IMR-90 (cell line): Measurements from ENCODE around the gene PLXNA4. TPM values are rescaled to one million over a fixed set of nuclear protein-coding genes. Genes with fewer than 3 reads are reported as not detected.

ENCODE experiments used
- ATAC-seq: fragments of 200-7000 bp; cut with Tn5 transposase; 2 replicates; pipeline ENCODE4 v1.9.1; 2020; ENCODE audit warnings: low read depth, mild to moderate bottlenecking, moderate library complexity
- BruUV-seq: library from RNA; stranded (reverse); fragments of 400-500 nt; replicated peaks from 2 replicates; lab custom pipeline; 2021; lab: Mats Ljungman, UMichigan
- CTCF ChIA-PET: fragments of 300-600 bp; formaldehyde crosslinking; extraction: SDS; loops from one replicate; lab custom pipeline; 2021; ENCODE audit warnings: antibody characterized with exemption; lab: Yijun Ruan, JAX
- POLR2A ChIA-PET: fragments of 300-600 bp; sonication (Branson Sonifier 250); formaldehyde crosslinking; loops from one replicate; lab custom pipeline; 2022; ENCODE audit warnings: antibody characterized with exemption; ENCODE audit not compliant: unreplicated experiment; lab: Charles Lee
- DNase-seq: peaks from one replicate; pipeline ENCODE4 v3.0.0; 2013
- H2AFZ ChIP-seq: replicated peaks from 2 replicates; pipeline ENCODE3; 2013; ENCODE audit warnings: low read length, mild to moderate bottlenecking; ENCODE audit not compliant: poor library complexity
- H2AK5ac ChIP-seq: 2 replicates; pipeline ENCODE4 v1.6.1; 2013; ENCODE audit warnings: low read depth, low read length, inconsistent platforms
- H2AK9ac ChIP-seq: replicated peaks from 2 replicates; pipeline ENCODE3; 2013; ENCODE audit warnings: mild to moderate bottlenecking, low read depth, low read length, moderate library complexity; ENCODE audit not compliant: poor library complexity
- H2BK120ac ChIP-seq: 2 replicates; pipeline ENCODE4 v1.6.1; 2013; ENCODE audit warnings: low read depth, low read length, inconsistent platforms
- H2BK15ac ChIP-seq: 3 replicates; pipeline ENCODE4 v1.6.1; 2013; ENCODE audit warnings: low read depth, low read length, inconsistent platforms
- H2BK20ac ChIP-seq: 2 replicates; pipeline ENCODE4 v1.6.1; 2013; ENCODE audit warnings: low read depth, mild to moderate bottlenecking, inconsistent platforms, low read length, moderate library complexity
- H2BK5ac ChIP-seq: 2 replicates; pipeline ENCODE4 v1.6.1; 2013; ENCODE audit warnings: mild to moderate bottlenecking, low read depth, low read length, inconsistent platforms; ENCODE audit not compliant: poor library complexity, severe bottlenecking
- H3K14ac ChIP-seq: replicated peaks from 2 replicates; pipeline ENCODE4 v1.6.1; 2013; ENCODE audit warnings: low read depth, low read length, inconsistent platforms
- H3K18ac ChIP-seq: 2 replicates; pipeline ENCODE4 v1.6.1; 2013; ENCODE audit warnings: low read depth, low read length, control low read depth
- H3K23ac ChIP-seq: 2 replicates; pipeline ENCODE4 v1.6.1; 2013; ENCODE audit warnings: low read depth, low read length, inconsistent platforms
- H3K27ac ChIP-seq: 2 replicates; pipeline ENCODE4 v1.5.1; 2013; ENCODE audit warnings: mild to moderate bottlenecking, control low read depth, low read length; ENCODE audit not compliant: insufficient read depth
- H3K27me3 ChIP-seq: 2 replicates; pipeline ENCODE4 v1.6.1; 2013; ENCODE audit warnings: low read length; ENCODE audit not compliant: control insufficient read depth, insufficient read depth
- H3K36me3 ChIP-seq: 2 replicates; pipeline ENCODE4 v1.6.1; 2013; ENCODE audit warnings: low read length, mixed read lengths; ENCODE audit not compliant: control insufficient read depth, insufficient read depth
- H3K4ac ChIP-seq: 2 replicates; pipeline ENCODE4 v1.6.1; 2013; ENCODE audit warnings: low read depth, low read length, inconsistent platforms
- H3K4me1 ChIP-seq: 2 replicates; pipeline ENCODE4 v1.6.1; 2013; ENCODE audit warnings: low read length, mixed read lengths; ENCODE audit not compliant: control insufficient read depth, insufficient read depth
- H3K4me2 ChIP-seq: 2 replicates; pipeline ENCODE4 v1.6.1; 2013; ENCODE audit warnings: low read depth, mild to moderate bottlenecking, control low read depth, low read length, moderate library complexity
- H3K4me3 ChIP-seq: 2 replicates; pipeline ENCODE4 v1.5.1; 2013; ENCODE audit warnings: low read depth, mild to moderate bottlenecking, control low read depth, low read length, moderate library complexity; ENCODE audit not compliant: insufficient read depth
- H3K56ac ChIP-seq: 2 replicates; pipeline ENCODE4 v1.6.1; 2013; ENCODE audit warnings: low read length, inconsistent platforms; ENCODE audit not compliant: insufficient read depth; ENCODE audit errors: extremely low read depth
- H3K79me1 ChIP-seq, 2 experiments: 2 replicates each; pipeline ENCODE4 v1.6.1; 2013; ENCODE audit warnings: low read length in 2 of 2, inconsistent platforms in 1 of 2, low read depth in 1 of 2
- H3K9ac ChIP-seq: 2 replicates; pipeline ENCODE4 v1.6.1; 2013; ENCODE audit warnings: low read depth, low read length, control low read depth
- H3K9me1 ChIP-seq: 2 replicates; pipeline ENCODE4 v1.6.1; 2013; ENCODE audit warnings: low read length, inconsistent platforms; ENCODE audit not compliant: insufficient read depth
- H3K9me3 ChIP-seq: 2 replicates; pipeline ENCODE4 v1.6.1; 2013; ENCODE audit warnings: low read length; ENCODE audit not compliant: control insufficient read depth, insufficient read depth
- H4K20me1 ChIP-seq: 2 replicates; pipeline ENCODE4 v1.6.1; 2013; ENCODE audit warnings: low read length, inconsistent platforms; ENCODE audit not compliant: insufficient read depth
- H4K5ac ChIP-seq: 2 replicates; pipeline ENCODE4 v1.6.1; 2013; ENCODE audit warnings: mild to moderate bottlenecking, low read depth, low read length, control low read depth
- H4K8ac ChIP-seq, 2 experiments: 2 replicates each; pipeline ENCODE4 v1.6.1; 2013; ENCODE audit warnings: low read depth in 2 of 2, low read length in 2 of 2, control low read depth in 1 of 2, inconsistent platforms in 1 of 2
- H4K91ac ChIP-seq: 2 replicates; pipeline ENCODE4 v1.6.1; 2013; ENCODE audit warnings: low read depth, low read length, inconsistent platforms; ENCODE audit not compliant: insufficient read depth
- BHLHE40 ChIP-seq: fragments of 150-350 bp; IDR thresholded peaks from 2 replicates; pipeline ENCODE4 v1.6.1; 2016; ENCODE audit warnings: mild to moderate bottlenecking, low read depth, low read length
- CEBPB ChIP-seq: IDR thresholded peaks from 2 replicates; pipeline ENCODE4 v1.6.1; 2012; ENCODE audit warnings: low read depth, low read length, improper control_type of control experiment
- CHD1 ChIP-seq: IDR thresholded peaks from 2 replicates; pipeline ENCODE4 v1.6.1; 2012; ENCODE audit warnings: low read depth, low read length, improper control_type of control experiment
- FOS ChIP-seq: fragments of 150-350 bp; IDR thresholded peaks from 2 replicates; pipeline ENCODE4 v1.6.1; 2016; ENCODE audit warnings: low read depth, low read length
- MAFK ChIP-seq: IDR thresholded peaks from 2 replicates; pipeline ENCODE4 v1.6.1; 2012; ENCODE audit warnings: low read depth, low read length, improper control_type of control experiment
- MAZ ChIP-seq: IDR thresholded peaks from 2 replicates; pipeline ENCODE4 v1.6.1; 2012; ENCODE audit warnings: low read depth, mild to moderate bottlenecking, low read length, improper control_type of control experiment, moderate library complexity, borderline replicate concordance
- MXI1 ChIP-seq: IDR thresholded peaks from 2 replicates; pipeline ENCODE4 v1.6.1; 2012; ENCODE audit warnings: low read depth, mild to moderate bottlenecking, low read length, moderate library complexity, borderline replicate concordance
- NFE2L2 ChIP-seq: fragments of 150-350 bp; IDR thresholded peaks from 2 replicates; pipeline ENCODE4 v1.6.1; 2016; ENCODE audit warnings: low read depth, mild to moderate bottlenecking, low read length
- POLR2A ChIP-seq: IDR thresholded peaks from 2 replicates; pipeline ENCODE4 v1.6.1; 2012; ENCODE audit warnings: mild to moderate bottlenecking, low read depth, low read length
- RAD21 ChIP-seq: IDR thresholded peaks from 2 replicates; pipeline ENCODE4 v1.6.1; 2012; ENCODE audit warnings: low read length, improper control_type of control experiment
- RCOR1 ChIP-seq: IDR thresholded peaks from 2 replicates; pipeline ENCODE4 v1.6.1; 2012; ENCODE audit warnings: mild to moderate bottlenecking, low read length, improper control_type of control experiment; ENCODE audit not compliant: insufficient replicate concordance
- RFX5 ChIP-seq: IDR thresholded peaks from 2 replicates; pipeline ENCODE4 v1.8.0; 2012; ENCODE audit warnings: low read depth, mild to moderate bottlenecking, low read length, moderate library complexity
- SMC3 ChIP-seq: fragments of 150-350 bp; IDR thresholded peaks from 2 replicates; pipeline ENCODE4 v1.6.1; 2016; ENCODE audit warnings: low read depth, mild to moderate bottlenecking, antibody characterized with exemption, low read length, moderate library complexity
- WGBS, 2 experiments: methylation state at CpG; one replicate each; pipeline versions ENCODE4 v1.1.5 to v1.1.7; 2013; ENCODE audit warnings: missing lambda C conversion rate in 2 of 2; ENCODE audit not compliant: insufficient read length in 1 of 2; ENCODE audit errors: extremely low coverage in 2 of 2; 5-methylcytosine and 5-hydroxymethylcytosine counted together
- dilution Hi-C: fragments of 300-500 bp; cut with HindIII; formaldehyde crosslinking; loops from one replicate; pipeline ENCODE4 v1.14.3; 2018; ENCODE audit warnings: low sequenced_read_pairs; ENCODE audit not compliant: unreplicated experiment
- in situ Hi-C: fragments of 300-500 bp; cut with MboI; formaldehyde crosslinking; loops from 3 replicates; pipeline ENCODE4 v1.14.3; 2019; ENCODE audit warnings: low sequenced_read_pairs, inconsistent platforms, mixed read lengths
- intact Hi-C: fragments of 100-400 bp; cut with micrococcal nuclease; formaldehyde crosslinking; loops from 2 replicates; pipeline ENCODE4 v1.10.0; 2022
- polyA plus RNA-seq, 3 experiments: library from polyadenylated mRNA; depleted of rRNA; stranded (reverse); fragments of >200 nt; gene quantifications; 2 replicates each; pipeline ENCODE4 v1.2.3, GENCODE V29; 2012; ENCODE audit warnings: low replicate concordance in 1 of 3
- total RNA-seq: library from RNA; depleted of rRNA; stranded (reverse); fragments of >200 nt; gene quantifications from 2 replicates; pipeline ENCODE4 v1.2.3, GENCODE V29; 2012
- TF ChIP-seq, protein P1 (sequence below): fragments of 150-350 bp; IDR thresholded peaks from 2 replicates; pipeline ENCODE4 v1.6.1; 2016; ENCODE audit warnings: low read depth, mild to moderate bottlenecking, low read length, moderate library complexity, borderline replicate concordance
- TF ChIP-seq, protein P2 (sequence below): fragments of 150-350 bp; IDR thresholded peaks from 2 replicates; pipeline ENCODE4 v1.6.1; 2017; ENCODE audit warnings: mild to moderate bottlenecking, antibody characterized with exemption, low read length, low read depth
- TF ChIP-seq, protein P3 (sequence below): conservative IDR thresholded peaks from 2 replicates; pipeline ENCODE4 v1.5.1; 2012; ENCODE audit warnings: mild to moderate bottlenecking, low read depth, low read length, improper control_type of control experiment

Gene PLXNA4
- total and polyA plus RNA-seq, 2 of the 4 experiments (the other 2 are of a cell fraction), result under 0.01 TPM

DNA sequence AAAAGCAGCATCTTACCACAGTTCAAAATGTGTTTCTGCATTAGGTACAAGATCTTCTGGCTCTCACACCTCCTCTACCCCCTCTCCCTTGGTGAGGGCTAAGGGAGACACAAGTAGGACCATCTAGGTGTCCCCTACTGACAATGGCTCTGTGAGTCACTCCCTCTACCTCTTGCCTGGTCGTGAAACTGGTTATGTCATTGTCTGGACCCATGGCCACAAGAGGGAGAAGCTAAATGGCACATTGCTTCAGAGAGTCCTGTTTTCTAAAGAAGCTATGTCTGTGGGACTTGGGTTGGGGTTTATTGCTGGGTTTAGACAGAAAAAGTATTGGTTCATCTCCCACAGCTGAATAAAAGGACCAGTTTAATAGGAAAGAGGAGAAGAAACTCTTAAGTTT, 4.0 kb upstream of the PLXNA4 start:
- ATAC-seq (no peak), DNase-seq (no peak)
- no peak overlapping the region for H2AFZ ChIP-seq
- H2BK120ac ChIP-seq, result no peak overlapping the region
- H3K4ac ChIP-seq, result no peak overlapping the region
- no peak overlapping the region for H3K56ac ChIP-seq
- H4K20me1 ChIP-seq, result no peaks in the 10 kb centered on the region; the same call in 1 of the 2 replicates
- H3K18ac ChIP-seq, result no peak overlapping the region
- H2BK5ac ChIP-seq, result no peak overlapping the region
- no peak overlapping the region for H4K91ac ChIP-seq
- TF ChIP-seq RAD21 (no peak), BHLHE40 (no peak), RCOR1 (no peak), MAZ (no peak), NFE2L2 (no peak), MXI1 (no peak), POLR2A (no peak), FOS (no peak), MAFK (no peak), CEBPB (no peak), RFX5 (no peak), SMC3 (no peak), CHD1 (no peak)
- TF ChIP-seq, protein P1, sequence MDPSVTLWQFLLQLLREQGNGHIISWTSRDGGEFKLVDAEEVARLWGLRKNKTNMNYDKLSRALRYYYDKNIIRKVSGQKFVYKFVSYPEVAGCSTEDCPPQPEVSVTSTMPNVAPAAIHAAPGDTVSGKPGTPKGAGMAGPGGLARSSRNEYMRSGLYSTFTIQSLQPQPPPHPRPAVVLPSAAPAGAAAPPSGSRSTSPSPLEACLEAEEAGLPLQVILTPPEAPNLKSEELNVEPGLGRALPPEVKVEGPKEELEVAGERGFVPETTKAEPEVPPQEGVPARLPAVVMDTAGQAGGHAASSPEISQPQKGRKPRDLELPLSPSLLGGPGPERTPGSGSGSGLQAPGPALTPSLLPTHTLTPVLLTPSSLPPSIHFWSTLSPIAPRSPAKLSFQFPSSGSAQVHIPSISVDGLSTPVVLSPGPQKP, result no peak
- TF ChIP-seq, protein P2, sequence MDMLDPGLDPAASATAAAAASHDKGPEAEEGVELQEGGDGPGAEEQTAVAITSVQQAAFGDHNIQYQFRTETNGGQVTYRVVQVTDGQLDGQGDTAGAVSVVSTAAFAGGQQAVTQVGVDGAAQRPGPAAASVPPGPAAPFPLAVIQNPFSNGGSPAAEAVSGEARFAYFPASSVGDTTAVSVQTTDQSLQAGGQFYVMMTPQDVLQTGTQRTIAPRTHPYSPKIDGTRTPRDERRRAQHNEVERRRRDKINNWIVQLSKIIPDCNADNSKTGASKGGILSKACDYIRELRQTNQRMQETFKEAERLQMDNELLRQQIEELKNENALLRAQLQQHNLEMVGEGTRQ, result no peak
- TF ChIP-seq, protein P3, sequence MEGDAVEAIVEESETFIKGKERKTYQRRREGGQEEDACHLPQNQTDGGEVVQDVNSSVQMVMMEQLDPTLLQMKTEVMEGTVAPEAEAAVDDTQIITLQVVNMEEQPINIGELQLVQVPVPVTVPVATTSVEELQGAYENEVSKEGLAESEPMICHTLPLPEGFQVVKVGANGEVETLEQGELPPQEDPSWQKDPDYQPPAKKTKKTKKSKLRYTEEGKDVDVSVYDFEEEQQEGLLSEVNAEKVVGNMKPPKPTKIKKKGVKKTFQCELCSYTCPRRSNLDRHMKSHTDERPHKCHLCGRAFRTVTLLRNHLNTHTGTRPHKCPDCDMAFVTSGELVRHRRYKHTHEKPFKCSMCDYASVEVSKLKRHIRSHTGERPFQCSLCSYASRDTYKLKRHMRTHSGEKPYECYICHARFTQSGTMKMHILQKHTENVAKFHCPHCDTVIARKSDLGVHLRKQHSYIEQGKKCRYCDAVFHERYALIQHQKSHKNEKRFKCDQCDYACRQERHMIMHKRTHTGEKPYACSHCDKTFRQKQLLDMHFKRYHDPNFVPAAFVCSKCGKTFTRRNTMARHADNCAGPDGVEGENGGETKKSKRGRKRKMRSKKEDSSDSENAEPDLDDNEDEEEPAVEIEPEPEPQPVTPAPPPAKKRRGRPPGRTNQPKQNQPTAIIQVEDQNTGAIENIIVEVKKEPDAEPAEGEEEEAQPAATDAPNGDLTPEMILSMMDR, result no peak
- peaks cover 31% of the 10 kb centered on the region for H3K27me3 ChIP-seq
- ChIA-PET CTCF (interaction anchor here (0.6 to 1.4 kb wide), 8 partner anchors 9 to 1217 kb away, joined by 3 to 9 read pairs (median 3); no protein-coding TSS in a partner anchor), POLR2A (interaction anchor here (0.5 kb wide), 1 partner anchor 819 kb away, joined by 6 read pairs; no protein-coding TSS in a partner anchor)
- no peak overlapping the region for H3K4me2 ChIP-seq
- no peak overlapping the region for H4K8ac ChIP-seq
- dilution Hi-C loops (no loop called here), intact Hi-C loops (loop anchor here (1.0 to 5.0 kb wide), 4 partner anchors 262 to 762 kb away; no protein-coding TSS in a partner anchor), in situ Hi-C loops (loop anchor here (25.0 kb wide), 1 partner anchor 618 kb away; no protein-coding TSS in a partner anchor)
- no peak overlapping the region for H3K4me3 ChIP-seq
- no peak overlapping the region for H4K5ac ChIP-seq
- no CpG with 5 or more reads among the region's 1 CpG for WGBS, 2 experiments
- no peak overlapping the region for H3K23ac ChIP-seq
- H2AK9ac ChIP-seq, result no peak overlapping the region
- BruUV-seq, result no TSS peak
- no peak overlapping the region for H3K14ac ChIP-seq
- H2BK20ac ChIP-seq, result no peak overlapping the region
- no peak overlapping the region for H3K9ac ChIP-seq
- H3K9me1 ChIP-seq, result no peaks in the 10 kb centered on the region
- H3K4me1 ChIP-seq, result 0 out of 2 replicates have a peak, but pooled peaks cover 2% of the 10 kb centered on the region
- no peak overlapping the region for H2AK5ac ChIP-seq
- H3K9me3 ChIP-seq, result no peaks in the 10 kb centered on the region
- H3K36me3 ChIP-seq, result no peaks in the 10 kb centered on the region
- no peaks in the 10 kb centered on the region for H3K79me1 ChIP-seq
- no peak overlapping the region for H2BK15ac ChIP-seq
- H3K27ac ChIP-seq, result no peak overlapping the region
